ENCODE measurements around the gene FSTL4. TPM values are rescaled to one million over a fixed set of nuclear protein-coding genes. Genes with fewer than 3 reads are reported as not detected.

The FSTL4 gene
- under 1 TPM in 1 of 2 donors, not detected in 1; 0.46 TPM for total RNA-seq
- long read RNA-seq, donor 1 = 0 reads
- long read RNA-seq, donor 2 = 0 reads

DNA sequence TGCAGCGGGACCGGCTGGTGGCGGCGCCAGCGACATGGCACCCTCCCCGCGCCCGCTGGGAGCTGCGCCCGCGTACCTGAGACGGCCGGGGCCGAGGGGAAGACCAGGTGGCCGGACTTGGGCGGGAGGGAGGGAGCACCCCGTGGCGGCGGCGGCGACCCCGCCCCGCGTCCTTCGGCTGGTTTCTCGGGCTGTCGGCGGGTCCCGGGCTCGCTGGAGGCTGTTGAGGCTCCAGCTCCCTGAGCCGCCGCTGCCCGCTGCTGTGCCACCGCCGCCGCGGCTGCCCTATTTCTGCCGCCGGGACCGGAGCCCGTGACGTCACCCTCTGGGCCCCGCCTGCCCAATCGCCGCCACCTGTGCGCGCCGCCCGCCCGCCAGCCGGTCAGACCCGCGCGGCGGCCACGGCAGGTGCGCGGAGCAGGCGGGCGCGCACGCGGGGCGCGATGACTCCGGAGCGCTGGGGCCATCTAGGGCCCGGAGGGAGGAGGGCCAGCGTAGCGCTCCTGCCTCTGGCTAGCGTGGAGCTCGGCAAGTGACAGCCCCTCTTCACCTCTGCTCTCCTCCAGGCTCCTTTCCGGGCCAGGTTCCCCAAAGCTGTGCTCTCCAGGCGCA lies at the start of gene FSTL4:
Gene FSTL4 (minus strand): TSS at position 293 of the 612 bp plus-strand sequence.
- intact Hi-C loops (cut with DNase I) = no loop called here

DNA sequence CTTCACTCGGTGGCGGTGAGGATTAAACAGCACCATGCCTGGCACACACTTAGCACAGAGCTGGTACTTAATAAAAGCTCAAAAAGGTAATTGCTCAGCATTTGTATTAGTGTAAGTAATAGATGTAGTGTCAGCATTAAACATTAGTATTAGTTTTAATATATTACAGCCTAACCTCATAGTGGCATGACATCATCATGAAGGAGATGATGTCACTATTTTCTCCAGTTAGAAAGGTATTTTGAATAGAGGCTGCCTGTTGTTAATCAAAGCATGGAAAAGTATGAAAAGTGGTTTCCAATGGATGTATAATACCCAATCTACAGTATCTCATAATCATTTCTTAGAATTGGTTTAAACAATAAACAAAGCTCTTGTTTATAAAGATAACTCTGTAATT lies 49.0 kb upstream of the FSTL4 start:
- DNase-seq (ENCODE audit: low spot score) = no peak
- intact Hi-C loops (cut with DNase I) = no loop called here

More for the DNA sequence above, at the start of gene FSTL4:
- no peak for DNase-seq (ENCODE audit: low spot score)

DNA sequence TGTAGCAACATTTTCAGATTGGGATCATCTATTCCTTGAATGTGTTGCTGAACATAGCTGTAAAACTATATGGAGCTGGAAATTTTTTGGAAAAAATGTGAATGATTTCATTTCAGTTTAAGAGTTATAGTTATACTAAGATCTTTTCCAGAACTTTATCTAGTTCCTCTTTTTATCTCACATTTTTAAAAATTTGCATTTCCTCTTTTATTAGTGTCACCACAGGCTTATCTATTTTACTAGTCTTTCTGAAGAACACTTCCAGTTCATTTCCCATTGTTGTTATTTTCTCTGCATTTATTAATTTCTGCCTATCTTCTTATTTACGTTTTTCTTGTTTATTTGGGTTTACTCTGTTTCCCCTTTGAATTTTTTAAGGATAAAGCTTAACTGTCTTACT lies 46.0 kb upstream of the FSTL4 start:
- DNase-seq (ENCODE audit: low spot score) = no peak
- intact Hi-C loops (cut with DNase I) = no loop called here

DNA sequence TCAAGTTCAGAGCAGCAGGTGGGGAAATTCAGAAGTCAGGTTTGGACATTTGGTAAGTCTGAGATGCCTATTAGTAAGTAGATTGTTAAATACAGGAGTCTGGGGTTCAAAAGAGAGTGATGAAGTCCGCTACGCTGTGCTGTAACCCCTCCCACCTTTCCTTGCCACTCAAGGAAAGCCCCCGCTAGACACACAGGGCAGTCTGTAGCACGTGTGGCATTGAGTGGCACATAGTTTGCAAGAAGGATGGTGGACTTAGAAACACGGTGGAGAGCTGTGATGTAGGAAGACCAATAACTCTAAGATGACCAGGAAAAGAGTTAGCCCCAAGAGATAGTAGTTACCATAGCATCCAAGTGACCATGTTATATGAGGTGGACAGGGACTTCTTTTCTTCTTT lies 44.7 kb upstream of the FSTL4 start:
- DNase-seq (ENCODE audit: low spot score) = no peak
- intact Hi-C loops (cut with DNase I) = no loop called here

DNA sequence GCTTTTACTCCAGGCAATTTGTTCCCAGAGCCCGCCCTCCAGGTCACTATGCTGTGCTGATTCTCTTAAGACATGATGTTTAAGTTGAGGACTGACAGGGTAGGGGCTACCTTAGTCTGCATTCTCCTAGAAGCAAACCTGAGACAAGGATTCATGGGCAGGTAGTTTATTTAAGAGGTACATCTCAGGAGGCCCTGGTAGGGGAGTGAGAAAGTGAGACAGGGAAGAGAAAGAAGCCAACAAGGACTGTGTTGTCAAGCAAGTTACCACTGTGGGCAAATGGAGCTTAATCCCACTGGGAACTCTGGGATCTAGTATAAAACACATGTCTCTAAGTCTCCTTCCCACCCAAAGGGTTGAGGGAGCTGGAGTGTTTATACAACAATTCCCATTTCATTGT lies 43.6 kb upstream of the FSTL4 start:
- intact Hi-C loops (cut with DNase I) = loop anchor here in 1 of 2 donors (1.0 kb wide), 1 partner anchor 12 kb away; no protein-coding TSS in a partner anchor
- no peak for DNase-seq (ENCODE audit: low spot score)

GRCh38 chr5:133653760-133654049 lies 41.4 kb upstream of the FSTL4 start:
- intact Hi-C loops (cut with DNase I) = no loop called here
- no peak for DNase-seq (ENCODE audit: low spot score)

- DNase-seq (ENCODE audit: low spot score) = no peak
- intact Hi-C loops (cut with DNase I) = no loop called here
Observed at GRCh38 chr5:133652951-133653759, 40.8 kb upstream of the FSTL4 start.

- DNase-seq (ENCODE audit: low spot score) = no peak
- intact Hi-C loops (cut with DNase I) = no loop called here
Observed at GRCh38 chr5:133644000-133644865, 31.9 kb upstream of the FSTL4 start.

DNA sequence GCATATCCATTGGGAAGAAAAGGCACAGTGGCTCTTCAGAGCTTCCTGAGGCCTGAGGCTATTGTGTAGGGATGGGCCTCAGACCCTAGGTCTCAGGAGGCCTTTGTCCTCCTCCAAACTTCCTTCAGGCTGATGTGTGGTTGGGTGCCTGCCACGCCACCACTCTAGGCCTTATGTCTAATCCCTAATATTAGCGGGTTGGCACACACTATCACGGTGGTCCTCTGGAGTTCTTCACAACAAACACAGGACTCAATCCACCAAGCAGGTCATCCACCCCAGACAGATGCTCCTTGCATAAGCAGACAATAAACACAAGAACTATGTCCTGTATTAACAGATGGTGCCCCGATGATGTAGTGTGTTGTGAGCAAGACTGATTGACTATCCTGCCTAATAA lies 31.0 kb upstream of the FSTL4 start:
- intact Hi-C loops (cut with DNase I) = no loop called here
- no peak for DNase-seq (ENCODE audit: low spot score)

- no peak for DNase-seq (ENCODE audit: low spot score)
- intact Hi-C loops (cut with DNase I) = no loop called here
Observed at GRCh38 chr5:133642153-133642722, 29.9 kb upstream of the FSTL4 start.

GRCh38 chr5:133641683-133642082 lies 29.3 kb upstream of the FSTL4 start:
- intact Hi-C loops (cut with DNase I) = no loop called here
- DNase-seq (ENCODE audit: low spot score) = no peak

- DNase-seq (ENCODE audit: low spot score) = no peak
- intact Hi-C loops (cut with DNase I) = no loop called here
Observed at GRCh38 chr5:133639850-133640528, 27.6 kb upstream of the FSTL4 start.

GRCh38 chr5:133638436-133638835 lies 26.1 kb upstream of the FSTL4 start:
- intact Hi-C loops (cut with DNase I) = no loop called here
- no peak for DNase-seq (ENCODE audit: low spot score)

GRCh38 chr5:133637206-133637605 lies 24.9 kb upstream of the FSTL4 start:
- intact Hi-C loops (cut with DNase I) = no loop called here
- DNase-seq (ENCODE audit: low spot score) = no peak

DNA sequence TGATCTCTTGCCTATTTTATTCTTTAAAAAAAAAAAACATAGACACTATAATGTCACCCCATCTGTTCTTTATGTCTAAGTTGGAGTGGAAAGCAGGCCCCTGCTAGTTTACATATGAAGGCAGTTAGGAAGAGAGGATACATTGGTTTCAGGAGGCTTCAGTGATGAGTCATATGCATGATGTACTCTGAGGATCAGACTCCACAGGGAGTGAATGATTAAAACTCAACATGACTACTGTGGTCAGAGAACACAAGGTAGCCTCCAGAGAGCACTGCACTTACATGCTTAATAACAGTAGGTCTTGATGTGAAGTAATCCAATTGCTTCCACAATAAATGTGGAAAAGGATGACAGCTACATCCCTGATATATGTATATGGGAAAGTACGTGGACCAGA lies 22.7 kb upstream of the FSTL4 start:
- intact Hi-C loops (cut with DNase I) = no loop called here
- no peak for DNase-seq (ENCODE audit: low spot score)

- intact Hi-C loops (cut with DNase I) = no loop called here
- DNase-seq (ENCODE audit: low spot score) = no peak
Observed at GRCh38 chr5:133627180-133627579, 14.8 kb upstream of the FSTL4 start.

DNA sequence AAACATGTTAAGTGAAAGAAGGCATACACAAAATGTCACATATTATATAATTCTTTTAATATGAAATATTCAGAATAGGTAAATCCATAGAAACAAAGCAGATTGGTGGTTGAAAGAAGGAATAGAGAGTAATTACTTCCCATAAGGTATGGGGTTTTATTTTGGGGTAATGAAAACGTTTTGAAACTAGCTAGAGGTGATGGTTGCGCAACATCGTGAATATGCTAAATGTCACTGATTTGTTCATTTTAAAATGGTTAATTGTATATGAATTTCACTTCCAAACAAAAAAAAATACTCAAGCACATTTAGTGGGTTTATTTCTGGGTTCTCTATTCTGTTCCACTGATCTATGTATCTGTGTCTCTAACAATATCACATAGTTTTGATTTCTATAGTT lies 12.0 kb upstream of the FSTL4 start:
- intact Hi-C loops (cut with DNase I) = no loop called here
- no peak for DNase-seq (ENCODE audit: low spot score)

GRCh38 chr5:133618141-133618540 lies 5.8 kb upstream of the FSTL4 start:
- DNase-seq (ENCODE audit: low spot score) = no peak
- intact Hi-C loops (cut with DNase I) = no loop called here

DNA sequence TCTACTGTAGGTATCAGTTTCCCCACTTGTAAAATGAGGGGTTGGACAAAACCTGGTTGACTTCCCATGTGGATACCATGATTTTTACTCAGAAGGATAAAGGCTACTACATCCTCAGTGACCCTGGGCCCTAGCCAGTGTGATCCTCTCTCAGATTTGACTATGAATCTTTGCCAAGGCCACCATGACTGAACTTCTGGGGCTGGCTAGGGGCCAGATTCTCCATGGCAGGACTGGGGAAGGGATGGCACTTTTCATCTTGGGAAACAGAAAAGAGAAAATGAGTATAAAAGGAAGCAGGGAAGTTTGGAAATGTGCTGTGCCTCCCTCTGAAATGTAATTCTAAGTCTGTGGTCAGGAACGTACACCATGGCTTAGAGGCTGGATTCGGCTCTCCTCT lies 1.4 kb upstream of the FSTL4 start:
- intact Hi-C loops (cut with DNase I) = no loop called here
- DNase-seq (ENCODE audit: low spot score) = no peak
